Measurements from ENCODE around the gene PCNX1.
"Not testable (repeated sequence)": the region's sequence is repeated elsewhere in the genome, so short reads cannot be mapped to it uniquely, and the experiment has no call there.

The PCNX1 gene

GRCh38 chr14:71062581-71063303 lies 155.5 kb downstream of the PCNX1 start:
- no peaks in the 10 kb centered on the region for H3K27me3 ChIP-seq (ENCODE audit: control insufficient read depth, insufficient read depth, low read length)
- H3K4me3 ChIP-seq (ENCODE audit: low read depth, low read length): no peak overlapping the region
- no peak overlapping the region for H3K27ac ChIP-seq
- no peak for TF ChIP-seq CTCF (IDR thresholded peaks at IDR 0.05)
- no peak overlapping the region for H2AFZ ChIP-seq
- H3K36me3 ChIP-seq (ENCODE audit: control insufficient read depth, insufficient read depth, low read length): no peaks in the 10 kb centered on the region
- peaks cover 9% of the 10 kb centered on the region for H3K4me1 ChIP-seq
- no peaks in the 10 kb centered on the region for H3K9me3 ChIP-seq (ENCODE audit: control insufficient read depth, low read length)
- no peak overlapping the region for H3K4me2 ChIP-seq (ENCODE audit: low read length)
- no peak overlapping the region for H3K9ac ChIP-seq
- H3K79me2 ChIP-seq: peaks cover 2% of the 10 kb centered on the region

- H3K27me3 ChIP-seq (ENCODE audit: control insufficient read depth, insufficient read depth, low read length): no peaks in the 10 kb centered on the region
- no peak overlapping the region for H3K27ac ChIP-seq
- no peak overlapping the region for H3K9ac ChIP-seq
- H3K36me3 ChIP-seq (ENCODE audit: control insufficient read depth, insufficient read depth, low read length): no peaks in the 10 kb centered on the region
- H3K79me2 ChIP-seq: peaks cover 2% of the 10 kb centered on the region
- H2AFZ ChIP-seq: no peak overlapping the region
- peaks cover 9% of the 10 kb centered on the region for H3K4me1 ChIP-seq
- H3K4me3 ChIP-seq (ENCODE audit: low read depth, low read length): no peak overlapping the region
- H3K4me2 ChIP-seq (ENCODE audit: low read length): no peak overlapping the region
- no peaks in the 10 kb centered on the region for H3K9me3 ChIP-seq (ENCODE audit: control insufficient read depth, low read length)
- TF ChIP-seq CTCF (IDR thresholded peaks at IDR 0.05): no peak
Observed at GRCh38 chr14:71063351-71063750, 156.1 kb downstream of the PCNX1 start.

GRCh38 chr14:71064747-71065146 lies 157.5 kb downstream of the PCNX1 start:
- H3K9me3 ChIP-seq (ENCODE audit: control insufficient read depth, low read length); H3K79me2 ChIP-seq; H3K27ac ChIP-seq; H3K4me1 ChIP-seq; H3K9ac ChIP-seq; H3K4me2 ChIP-seq (ENCODE audit: low read length); H2AFZ ChIP-seq; H3K27me3 ChIP-seq (ENCODE audit: control insufficient read depth, insufficient read depth, low read length); H3K36me3 ChIP-seq (ENCODE audit: control insufficient read depth, insufficient read depth, low read length); H3K4me3 ChIP-seq (ENCODE audit: low read depth, low read length): not testable (repeated sequence)

- Histone ChIP-seq H3K27ac (no peak overlapping the region), H3K4me2 (ENCODE audit: low read length) (no peak overlapping the region), H3K27me3 (ENCODE audit: control insufficient read depth, insufficient read depth, low read length) (no peaks in the 10 kb centered on the region), H3K9ac (no peak overlapping the region), H3K36me3 (ENCODE audit: control insufficient read depth, insufficient read depth, low read length) (no peaks in the 10 kb centered on the region), H3K9me3 (ENCODE audit: control insufficient read depth, low read length) (no peaks in the 10 kb centered on the region), H3K79me2 (no peaks in the 10 kb centered on the region), H2AFZ (no peak overlapping the region), H3K4me3 (ENCODE audit: low read depth, low read length) (no peak overlapping the region), H3K4me1 (no peaks in the 10 kb centered on the region)
- no peak for TF ChIP-seq CTCF (IDR thresholded peaks at IDR 0.05)
Observed at GRCh38 chr14:71070169-71070568, 162.9 kb downstream of the PCNX1 start.

GRCh38 chr14:71071042-71071441 lies 163.8 kb downstream of the PCNX1 start:
- H3K27me3 ChIP-seq (ENCODE audit: control insufficient read depth, insufficient read depth, low read length): no peaks in the 10 kb centered on the region
- H3K4me1 ChIP-seq: no peaks in the 10 kb centered on the region
- TF ChIP-seq CTCF (IDR thresholded peaks at IDR 0.05): no peak
- H3K4me2 ChIP-seq (ENCODE audit: low read length): no peak overlapping the region
- no peak overlapping the region for H3K27ac ChIP-seq
- no peak overlapping the region for H3K9ac ChIP-seq
- no peaks in the 10 kb centered on the region for H3K79me2 ChIP-seq
- H3K4me3 ChIP-seq (ENCODE audit: low read depth, low read length): no peak overlapping the region
- H2AFZ ChIP-seq: no peak overlapping the region
- no peaks in the 10 kb centered on the region for H3K9me3 ChIP-seq (ENCODE audit: control insufficient read depth, low read length)
- no peaks in the 10 kb centered on the region for H3K36me3 ChIP-seq (ENCODE audit: control insufficient read depth, insufficient read depth, low read length)

Data from parathyroid adenoma (tissue), 2 donors.